DND-41 (cell line): Measurements from ENCODE around the gene TSHZ2.

Experiments used
- ATAC-seq: fragments of 200-7000 bp; cut with Tn5 transposase; 3 replicates; pipeline ENCODE4 v1.9.1; 2021; ENCODE audit warnings: low read depth; ENCODE audit not compliant: insufficient read depth
- DNase-seq: peaks from one replicate; pipeline ENCODE4 v3.0.0-alpha.2; 2020
- H2AFZ ChIP-seq: 2 replicates; pipeline ENCODE4 v1.6.0; 2012; ENCODE audit warnings: low read depth, low read length
- H3K27ac ChIP-seq: 2 replicates; pipeline ENCODE4 v1.5.1; 2012; ENCODE audit warnings: low read length, inconsistent platforms
- H3K27me3 ChIP-seq: fragments of 200-600 bp; sonication (generic); 2 replicates; pipeline ENCODE4 v1.6.0; 2012; ENCODE audit warnings: low read length, mild to moderate bottlenecking, inconsistent platforms; ENCODE audit not compliant: insufficient read depth, poor library complexity
- H3K36me3 ChIP-seq: 2 replicates; pipeline ENCODE4 v1.5.1; 2012; ENCODE audit warnings: low read length, inconsistent platforms; ENCODE audit not compliant: insufficient read depth
- H3K4me1 ChIP-seq: 2 replicates; pipeline ENCODE4 v1.5.1; 2012; ENCODE audit warnings: mild to moderate bottlenecking, low read length; ENCODE audit not compliant: insufficient read depth
- H3K4me2 ChIP-seq: 2 replicates; pipeline ENCODE4 v1.6.0; 2012; ENCODE audit warnings: mild to moderate bottlenecking, moderate library complexity, low read length, inconsistent platforms; ENCODE audit not compliant: insufficient read depth
- H3K4me3 ChIP-seq, 2 experiments: fragments of 200-600 bp in 1 of 2; shearing (Covaris generic) in 1 of 2; 2 replicates each; pipeline ENCODE4 v1.5.1; 2012 to 2016; ENCODE audit warnings: inconsistent platforms in 2 of 2, low read length in 2 of 2, mild to moderate bottlenecking in 2 of 2, low read depth in 1 of 2, moderate library complexity in 1 of 2
- H3K79me2 ChIP-seq: 2 replicates; pipeline ENCODE4 v1.6.0; 2012; ENCODE audit warnings: low read length, inconsistent platforms; ENCODE audit not compliant: insufficient read depth
- H3K9ac ChIP-seq: 2 replicates; pipeline ENCODE4 v1.6.0; 2012; ENCODE audit warnings: low read depth, mild to moderate bottlenecking, inconsistent platforms, low read length, moderate library complexity
- H3K9me3 ChIP-seq: 2 replicates; pipeline ENCODE4 v1.5.1; 2012; ENCODE audit warnings: low read length, moderate library complexity, mild to moderate bottlenecking, inconsistent platforms; ENCODE audit not compliant: insufficient read depth, severe bottlenecking
- H4K20me1 ChIP-seq: 2 replicates; pipeline ENCODE4 v1.6.0; 2012; ENCODE audit warnings: low read length; ENCODE audit not compliant: insufficient read depth
- CTCF ChIP-seq: IDR thresholded peaks from 2 replicates; pipeline ENCODE4 v1.5.1; 2012; ENCODE audit warnings: borderline replicate concordance, low read length, moderate library complexity, mild to moderate bottlenecking; ENCODE audit not compliant: poor library complexity, severe bottlenecking; ENCODE audit errors: extremely low read depth
- EZH2 ChIP-seq: IDR thresholded peaks from 3 replicates; pipeline ENCODE4 v1.6.1; 2012; ENCODE audit warnings: borderline replicate concordance, low read depth, mild to moderate bottlenecking, moderate library complexity, low read length, inconsistent platforms; ENCODE audit not compliant: severe bottlenecking

The TSHZ2 gene

GRCh38 chr20:53138454-53139262, 166.5 kb downstream of the TSHZ2 start:
- Histone ChIP-seq H3K4me3 (no peak overlapping the region), H3K9me3 (no peaks in the 10 kb centered on the region), H3K27ac (no peak overlapping the region), H3K79me2 (no peaks in the 10 kb centered on the region), H3K36me3 (no peaks in the 10 kb centered on the region), H3K4me1 (no peaks in the 10 kb centered on the region), H3K4me2 (no peak overlapping the region), H2AFZ (no peak overlapping the region), H3K27me3 (peaks cover 18% of the 10 kb centered on the region), H3K9ac (no peak overlapping the region), H4K20me1 (no peaks in the 10 kb centered on the region)
- ATAC-seq = no peak
- no peak for DNase-seq
- TF ChIP-seq CTCF (no peak), EZH2 (no peak)

GRCh38 chr20:53141201-53142050, 169.3 kb downstream of the TSHZ2 start:
- Histone ChIP-seq H3K27me3 (peaks cover 14% of the 10 kb centered on the region), H3K4me1 (no peaks in the 10 kb centered on the region), H3K4me3 (no peak overlapping the region), H4K20me1 (no peaks in the 10 kb centered on the region), H3K9ac (no peak overlapping the region), H3K27ac (no peak overlapping the region), H3K4me2 (no peak overlapping the region), H3K9me3 (no peaks in the 10 kb centered on the region), H3K79me2 (no peaks in the 10 kb centered on the region), H2AFZ (no peak overlapping the region), H3K36me3 (no peaks in the 10 kb centered on the region)
- DNase-seq (no peak), ATAC-seq (no peak)
- no peak for TF ChIP-seq EZH2
- no peak for TF ChIP-seq CTCF

DNA sequence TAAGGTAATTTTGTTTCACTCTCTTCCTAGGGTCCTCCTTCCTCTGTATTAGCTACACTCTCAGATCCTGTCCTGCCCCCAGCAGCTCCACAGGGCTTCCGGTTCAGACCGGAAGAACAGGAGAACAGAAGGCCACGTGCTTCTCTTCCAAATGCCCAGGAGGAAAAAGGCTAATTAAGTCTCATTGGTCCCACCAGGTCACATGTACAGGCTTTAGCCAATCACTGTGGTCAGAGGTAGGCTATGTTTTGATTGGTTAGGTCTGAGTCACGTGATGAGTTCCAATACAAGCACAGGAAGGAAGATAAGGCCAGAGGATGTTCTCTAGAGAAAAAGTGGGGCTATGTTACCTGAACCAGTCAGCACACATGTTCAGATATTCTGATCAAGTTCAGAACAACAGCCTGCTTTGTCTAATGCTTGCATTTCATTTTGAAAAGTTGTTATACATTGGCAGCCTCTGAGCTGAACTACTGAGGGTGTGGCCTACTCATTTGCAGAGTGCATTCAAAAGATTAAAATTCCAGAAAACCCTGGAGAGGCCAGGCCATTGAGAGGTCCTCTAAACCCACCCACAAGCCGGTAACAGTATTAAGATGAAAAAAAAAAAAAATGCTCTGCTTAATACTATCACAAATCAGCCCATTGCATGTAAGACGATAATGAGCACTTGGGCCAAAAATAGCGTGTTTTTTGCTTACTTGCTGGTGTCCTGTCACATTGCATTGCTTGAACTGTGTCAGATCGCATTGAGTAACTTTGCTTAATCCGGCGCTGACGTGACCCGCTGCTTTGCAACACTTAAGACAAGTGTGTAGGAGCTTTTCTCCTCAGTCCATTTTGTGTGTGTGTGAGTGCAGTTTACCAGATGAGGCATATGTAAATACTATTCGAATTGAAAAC, 170.3 kb downstream of the TSHZ2 start:
- no peak for TF ChIP-seq EZH2
- TF ChIP-seq CTCF = no peak
- H3K36me3 ChIP-seq = no peaks in the 10 kb centered on the region
- no peak overlapping the region for H3K4me3 ChIP-seq
- no peak overlapping the region for H3K27ac ChIP-seq
- peaks cover 14% of the 10 kb centered on the region for H3K27me3 ChIP-seq
- H3K9me3 ChIP-seq = no peaks in the 10 kb centered on the region
- no peaks in the 10 kb centered on the region for H3K4me1 ChIP-seq
- ATAC-seq (peak; percentile 42; the same call in 1 of the 3 replicates), DNase-seq (no peak)
- no peak overlapping the region for H2AFZ ChIP-seq
- no peaks in the 10 kb centered on the region for H4K20me1 ChIP-seq
- H3K4me2 ChIP-seq = no peak overlapping the region
- H3K79me2 ChIP-seq = no peaks in the 10 kb centered on the region
- no peak overlapping the region for H3K9ac ChIP-seq
